NCI-H2081 treated with DMSO at 0.1 percent for 48 hours (cell line): ENCODE results near the gene DNALI1.
"Not testable (repeated sequence)": the region's sequence is repeated elsewhere in the genome, so short reads cannot be mapped to it uniquely, and the experiment has no call there.

Experiments
- DNase-seq: peaks from one replicate; lab custom pipeline; 2025; lab: John Stamatoyannopoulos, UW

The DNALI1 gene

GRCh38 chr1:37553927-37554808 lies 2.6 kb upstream of the DNALI1 start, which contains the start of gene SNIP1:
Gene SNIP1 (minus strand): TSS chr1:37554293. CDS start chr1:37554229, 64 bp downstream.
- DNase-seq: peak; percentile 79

- no peak for DNase-seq
Measured at GRCh38 chr1:37557402-37557801, 662 bp downstream of the DNALI1 start.

- DNase-seq: no peak
Measured at GRCh38 chr1:37558411-37558810, 1.7 kb downstream of the DNALI1 start.

- no peak for DNase-seq
Measured at GRCh38 chr1:37559080-37559479, 2.3 kb downstream of the DNALI1 start.

- not testable (repeated sequence) for DNase-seq
Measured at GRCh38 chr1:37559957-37560379, 3.2 kb downstream of the DNALI1 start.

GRCh38 chr1:37560401-37561132 lies 3.8 kb downstream of the DNALI1 start:
- no peak for DNase-seq

- DNase-seq: no peak
Measured at GRCh38 chr1:37561133-37562132, 4.7 kb downstream of the DNALI1 start.

- no peak for DNase-seq
Measured at GRCh38 chr1:37562984-37563383, 6.2 kb downstream of the DNALI1 start.

- no peak for DNase-seq
Measured at GRCh38 chr1:37564892-37565291, 8.2 kb downstream of the DNALI1 start.

GRCh38 chr1:37567023-37567422 lies 10.3 kb downstream of the DNALI1 start:
- no peak for DNase-seq

- DNase-seq: no peak
Measured at GRCh38 chr1:37570528-37571334, 14.0 kb downstream of the DNALI1 start.

GRCh38 chr1:37574834-37575480 lies 18.2 kb downstream of the DNALI1 start:
- no peak for DNase-seq

GRCh38 chr1:37575692-37576091 lies 19.0 kb downstream of the DNALI1 start:
- no peak for DNase-seq

- DNase-seq: not testable (repeated sequence)
Measured at GRCh38 chr1:37584544-37584943, 27.8 kb downstream of the DNALI1 start.

GRCh38 chr1:37588939-37589338 lies 32.2 kb downstream of the DNALI1 start:
- DNase-seq: no peak

- no peak for DNase-seq
Measured at GRCh38 chr1:37593726-37594125, 37.0 kb downstream of the DNALI1 start.

GRCh38 chr1:37595440-37596181 lies 38.9 kb downstream of the DNALI1 start, which contains the start of gene GNL2:
Gene GNL2 (minus strand): TSS chr1:37595937. CDS start chr1:37595822, 115 bp downstream.
- peak; percentile 88 for DNase-seq

- DNase-seq: no peak
Measured at GRCh38 chr1:37596182-37596667, 39.5 kb downstream of the DNALI1 start.

GRCh38 chr1:37599940-37600339 lies 43.2 kb downstream of the DNALI1 start:
- DNase-seq: no peak
